Nephron progenitor cell (in vitro differentiated cells): ENCODE results near the gene FBXL14.

ENCODE experiments used
- DNase-seq: peaks from one replicate; pipeline ENCODE4 v3.0.0; 2021
- H3K27ac Mint-ChIP-seq: 2 replicates; pipeline ENCODE4 v1.8.0; 2021; ENCODE audit warnings: mild to moderate bottlenecking, moderate library complexity, mixed read lengths
- H3K27me3 Mint-ChIP-seq: 2 replicates; pipeline ENCODE4 v1.8.0; 2021; ENCODE audit warnings: mild to moderate bottlenecking, low read depth, mixed read lengths; ENCODE audit not compliant: poor library complexity
- H3K36me3 Mint-ChIP-seq: 2 replicates; pipeline ENCODE4 v1.8.0; 2021; ENCODE audit warnings: low read depth, mixed read lengths
- H3K4me1 Mint-ChIP-seq: 2 replicates; pipeline ENCODE4 v1.8.0; 2021; ENCODE audit warnings: mixed read lengths
- H3K4me3 Mint-ChIP-seq: 2 replicates; pipeline ENCODE4 v1.8.0; 2021; ENCODE audit warnings: mild to moderate bottlenecking, moderate library complexity, mixed read lengths
- H3K9me3 Mint-ChIP-seq: 2 replicates; pipeline ENCODE4 v1.8.0; 2021; ENCODE audit warnings: mild to moderate bottlenecking, moderate library complexity, mixed read lengths
- CTCF ChIP-seq: fragments of 200-600 bp; sonication (generic); IDR thresholded peaks from 2 replicates; pipeline ENCODE4 v1.5.0; 2021; ENCODE audit warnings: antibody characterized with exemption

Gene FBXL14

GRCh38 chr12:1616233-1617066, 22.1 kb upstream of the FBXL14 start:
- TF ChIP-seq CTCF = no peak
- no peak overlapping the region for H3K4me3 Mint-ChIP-seq
- H3K27me3 Mint-ChIP-seq = no peaks in the 10 kb centered on the region
- no peak for DNase-seq
- H3K9me3 Mint-ChIP-seq = no peaks in the 10 kb centered on the region
- H3K27ac Mint-ChIP-seq = no peak overlapping the region
- peaks cover 5% of the 10 kb centered on the region for H3K36me3 Mint-ChIP-seq
- H3K4me1 Mint-ChIP-seq = peaks cover 77% of the 10 kb centered on the region

- H3K27ac Mint-ChIP-seq = no peak overlapping the region
- peaks cover 78% of the 10 kb centered on the region for H3K4me1 Mint-ChIP-seq
- no peak for TF ChIP-seq CTCF
- H3K4me3 Mint-ChIP-seq = no peak overlapping the region
- no peak for DNase-seq
- no peaks in the 10 kb centered on the region for H3K9me3 Mint-ChIP-seq
- H3K27me3 Mint-ChIP-seq = no peaks in the 10 kb centered on the region
- no peaks in the 10 kb centered on the region for H3K36me3 Mint-ChIP-seq
Observed at GRCh38 chr12:1614360-1614759, 20.0 kb upstream of the FBXL14 start.

GRCh38 chr12:1613860-1614259, 19.5 kb upstream of the FBXL14 start:
- Mint-ChIP-seq H3K36me3 (no peaks in the 10 kb centered on the region), H3K27ac (no peak overlapping the region), H3K27me3 (no peaks in the 10 kb centered on the region), H3K9me3 (no peaks in the 10 kb centered on the region), H3K4me3 (no peak overlapping the region), H3K4me1 (peaks cover 73% of the 10 kb centered on the region)
- TF ChIP-seq CTCF = no peak
- no peak for DNase-seq

- no peak for DNase-seq
- peaks cover 70% of the 10 kb centered on the region for H3K4me1 Mint-ChIP-seq
- no peaks in the 10 kb centered on the region for H3K9me3 Mint-ChIP-seq
- H3K4me3 Mint-ChIP-seq = peak overlapping the region; percentile 44
- H3K27ac Mint-ChIP-seq = peak overlapping the region; percentile 98
- peaks cover 3% of the 10 kb centered on the region for H3K27me3 Mint-ChIP-seq
- H3K36me3 Mint-ChIP-seq = no peaks in the 10 kb centered on the region
- no peak for TF ChIP-seq CTCF
Observed at GRCh38 chr12:1611803-1612572, 17.6 kb upstream of the FBXL14 start.

- H3K27me3 Mint-ChIP-seq = peaks cover 3% of the 10 kb centered on the region
- H3K36me3 Mint-ChIP-seq = no peaks in the 10 kb centered on the region
- peaks cover 80% of the 10 kb centered on the region for H3K4me1 Mint-ChIP-seq
- no peak overlapping the region for H3K4me3 Mint-ChIP-seq
- DNase-seq = no peak
- H3K27ac Mint-ChIP-seq = no peak overlapping the region
- no peaks in the 10 kb centered on the region for H3K9me3 Mint-ChIP-seq
- TF ChIP-seq CTCF = no peak
Observed at GRCh38 chr12:1610072-1610643, 15.8 kb upstream of the FBXL14 start.
